Measurements from ENCODE around the gene SLC22A14. TPM values are rescaled to one million over a fixed set of nuclear protein-coding genes. Genes with fewer than 3 reads are reported as not detected.

SLC22A14 gene
- total RNA-seq, 1 donor from 2014 or later = not detected

Other genes with a start within 250 kb of the SLC22A14 start
- 5.6 TPM for gene DLEC1, start 243.1 kb upstream of the SLC22A14 start, total RNA-seq
- 135 TPM for gene ACAA1, start 145.2 kb upstream of the SLC22A14 start, total RNA-seq
- gene MYD88, start 143.6 kb upstream of the SLC22A14 start, total RNA-seq = 44.6 TPM
- 51.3 TPM for gene OXSR1, start 116.8 kb upstream of the SLC22A14 start, total RNA-seq
- 0.68 TPM for gene SLC22A13, start 16.5 kb upstream of the SLC22A14 start, total RNA-seq
- gene XYLB, start 64.5 kb downstream of the SLC22A14 start, total RNA-seq = 19.3 TPM
- gene ACVR2B, start 171.6 kb downstream of the SLC22A14 start, total RNA-seq = 11.8 TPM
- 26.1 TPM for gene EXOG, start 214.0 kb downstream of the SLC22A14 start, total RNA-seq